Activated T-helper 1 cell treated with anti-CD3 and anti-CD28 coated beads, Interleukin-2, amount 50 U/mL, for 16 hours (primary cell): ENCODE data around the gene ZNF567.
"Not testable (repeated sequence)": the region's sequence is repeated elsewhere in the genome, so short reads cannot be mapped to it uniquely, and the experiment has no call there.

Experiments
- DNase-seq, 2 donors: peaks; one replicate each; pipeline ENCODE4 v3.0.0-alpha.2; 2020; ENCODE audit warnings: low read depth in 1 of 2, low spot score in 1 of 2

Gene ZNF567

DNA sequence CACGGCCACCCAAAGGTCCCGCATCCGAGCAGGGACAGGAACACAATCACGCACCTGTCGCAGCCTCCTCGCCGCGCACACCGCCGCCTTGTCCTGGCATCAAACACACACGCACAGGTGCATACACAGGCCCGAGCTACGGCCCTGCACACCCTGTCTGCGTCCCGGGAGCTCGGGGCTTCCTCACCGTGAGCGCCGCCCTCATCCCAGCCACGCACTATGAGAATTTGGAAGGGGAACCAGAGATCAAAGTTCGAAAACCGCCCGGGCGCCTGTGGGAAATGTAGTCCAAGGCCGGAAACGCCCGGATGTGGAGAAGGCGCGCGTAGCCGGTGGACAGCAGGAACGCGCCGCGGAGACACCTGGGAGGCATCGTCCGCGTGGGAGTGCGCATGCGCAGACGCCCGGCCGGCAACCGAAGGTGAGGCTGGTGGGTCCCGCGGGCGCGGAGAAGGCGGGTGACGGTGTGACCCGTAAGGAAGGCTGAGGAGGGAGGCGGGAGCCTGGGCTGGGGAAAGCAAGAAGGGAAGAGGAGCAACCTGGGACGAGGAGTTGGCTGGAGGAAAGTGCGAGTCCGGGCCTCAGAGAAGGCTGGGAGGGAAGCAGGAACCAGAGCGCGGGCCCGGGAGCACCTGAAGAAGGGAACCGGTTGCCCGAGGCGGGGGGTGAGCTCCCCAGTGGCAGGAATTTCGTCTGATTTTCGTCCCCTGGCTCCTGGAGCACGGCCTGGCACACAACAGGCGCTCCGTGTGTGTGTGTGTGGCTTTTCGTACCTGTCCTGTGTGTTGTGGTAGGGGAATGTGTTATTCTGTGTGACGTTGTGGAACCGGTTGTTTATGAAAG lies at the start of gene ZNF567:
Gene ZNF567 (plus strand): TSS at position 399 of the 843 bp plus-strand sequence. CDS start 7,256 bp downstream, outside the sequence.
- DNase-seq: peak; percentile 95 to 99

DNA sequence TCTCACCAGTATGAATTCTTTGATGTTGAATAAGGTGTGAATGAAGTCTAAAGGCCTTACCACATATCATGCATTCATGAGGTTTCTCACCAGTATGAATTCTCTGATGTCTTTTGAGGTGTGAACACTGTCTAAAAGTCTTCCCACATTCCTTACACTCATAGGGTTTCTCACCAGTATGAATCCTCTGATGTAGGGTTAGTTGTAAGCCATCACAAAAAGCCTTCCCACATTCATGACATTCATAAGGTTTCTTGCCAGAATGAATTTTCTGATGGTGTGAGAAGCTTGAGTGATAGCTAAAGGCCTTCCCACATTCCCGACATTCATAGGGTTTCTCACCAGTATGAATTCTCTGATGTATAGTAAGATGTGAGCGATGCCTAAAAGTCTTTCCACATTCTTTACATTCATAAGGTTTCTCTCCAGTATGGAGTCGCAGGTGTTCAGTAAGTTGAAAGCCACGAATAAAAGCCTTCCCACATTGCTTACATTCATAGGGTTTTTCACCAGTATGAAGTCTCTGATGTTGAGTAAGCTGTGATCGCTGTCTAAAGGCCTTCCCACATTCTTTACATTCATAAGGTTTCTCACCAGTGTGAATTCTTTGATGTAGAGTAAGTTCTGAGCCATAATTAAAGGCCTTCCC lies 48.4 kb upstream of the ZNF567 start:
- DNase-seq: no peak

DNA sequence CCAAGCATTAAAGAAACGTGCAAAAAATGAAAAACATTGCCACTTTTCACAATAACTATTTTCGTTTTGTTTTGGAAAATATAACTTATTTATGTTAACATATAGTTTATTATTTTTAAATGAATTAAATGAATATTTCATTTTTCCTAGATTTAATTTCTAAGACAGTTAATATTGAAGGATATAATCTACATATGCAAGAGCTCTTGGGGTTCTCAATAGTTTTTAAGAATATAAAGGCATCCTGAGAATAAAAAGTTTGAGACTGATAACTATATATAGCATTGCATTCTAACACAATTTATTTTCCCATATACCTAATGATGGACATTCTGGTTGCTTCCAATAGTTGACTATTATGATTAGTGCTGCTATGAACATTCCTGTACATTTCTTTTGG lies 40.7 kb upstream of the ZNF567 start:
- no peak for DNase-seq

DNA sequence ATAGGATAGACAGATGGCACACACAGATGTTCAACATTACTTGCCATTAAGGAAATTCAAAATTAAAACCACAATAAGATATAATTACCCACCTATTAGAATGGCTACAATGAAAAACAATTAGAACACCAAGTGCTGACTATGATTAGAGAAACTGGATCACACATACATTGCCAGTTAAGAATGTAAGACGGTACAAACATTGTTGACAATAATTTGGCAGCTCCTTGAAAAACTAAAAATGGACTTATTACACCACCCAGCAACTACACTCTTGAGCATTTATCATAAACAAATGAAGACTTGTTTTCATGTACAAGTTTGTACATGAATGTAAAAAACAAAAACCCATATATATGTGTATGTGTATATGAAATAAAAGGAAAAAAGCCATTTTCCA lies 34.5 kb upstream of the ZNF567 start:
- no peak for DNase-seq

DNA sequence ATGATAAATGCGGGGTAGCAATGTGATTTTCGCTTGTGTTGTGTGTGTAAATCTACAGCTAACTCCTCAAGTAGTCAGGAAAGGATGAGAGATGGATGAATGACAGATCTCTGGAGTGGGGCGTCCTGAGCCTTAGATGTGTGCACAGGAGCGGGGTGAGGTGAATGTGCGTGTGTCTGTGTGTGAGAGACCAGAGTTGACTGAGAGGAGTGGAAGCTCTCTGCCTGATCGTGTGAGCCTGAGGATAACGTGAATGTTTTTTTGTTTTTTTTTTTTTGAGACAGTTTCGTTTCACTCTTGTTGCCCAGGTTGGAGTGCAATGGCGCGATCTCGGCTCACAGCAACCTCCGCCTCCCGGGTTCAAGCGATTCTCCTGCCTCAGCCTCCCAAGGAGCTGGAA lies 21.6 kb upstream of the ZNF567 start:
- DNase-seq: no peak

DNA sequence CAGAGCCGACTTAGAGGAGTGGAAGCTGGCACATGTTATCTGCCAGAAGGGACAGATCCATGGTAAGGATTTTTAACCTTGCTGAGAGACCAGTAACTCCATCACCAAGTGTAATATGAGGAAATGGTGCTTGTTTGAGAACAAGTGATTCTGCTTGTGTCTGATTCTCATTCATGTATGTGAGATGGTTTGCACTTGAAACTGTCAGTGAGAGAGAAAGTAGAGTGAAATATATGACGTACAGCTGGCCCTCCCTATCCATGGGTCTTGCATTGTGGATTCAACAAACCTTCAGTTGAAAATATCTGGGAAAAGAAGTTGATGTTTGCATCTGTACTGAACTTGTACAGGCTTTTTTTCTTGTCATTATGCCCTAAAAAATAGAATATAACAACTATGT lies 18.8 kb upstream of the ZNF567 start:
- DNase-seq: no peak

DNA sequence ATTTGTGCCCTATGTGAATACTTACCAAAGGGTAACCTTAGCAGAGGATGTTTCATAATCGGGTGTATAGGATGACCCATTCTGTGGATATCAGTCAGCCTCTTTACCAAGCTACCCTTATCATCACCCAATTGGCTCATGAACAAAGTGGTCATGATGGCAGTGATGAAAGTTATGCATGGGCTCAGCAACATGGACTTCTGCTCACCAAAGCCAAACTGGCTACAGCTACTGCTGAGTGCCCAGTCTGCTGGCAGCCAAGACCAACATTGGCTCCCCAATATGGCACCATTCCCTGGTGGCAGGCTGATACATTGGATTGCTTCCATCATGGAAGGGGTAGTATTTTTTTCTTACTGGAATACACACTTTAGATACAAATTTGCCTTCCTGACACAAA lies 15.0 kb upstream of the ZNF567 start:
- no peak for DNase-seq

DNA sequence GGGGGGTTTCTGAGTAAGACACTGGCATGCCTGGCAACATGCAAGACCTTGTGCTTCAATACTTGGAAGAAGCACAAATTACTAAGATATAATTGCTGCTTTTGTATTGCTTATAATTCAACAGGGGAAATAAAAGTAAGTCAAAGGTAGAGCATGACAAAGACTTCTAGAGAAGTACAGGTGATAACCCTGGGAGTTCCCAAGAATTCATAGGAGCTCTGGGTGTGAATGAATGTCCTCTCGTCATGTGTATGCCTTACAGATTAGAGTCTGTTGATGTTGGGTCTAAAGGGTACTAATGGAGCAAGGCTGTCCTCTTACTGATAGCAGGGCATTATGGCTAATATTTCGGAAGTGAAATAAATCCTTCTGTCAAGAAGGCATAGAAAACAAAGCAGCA lies 13.2 kb upstream of the ZNF567 start:
- DNase-seq: no peak

DNA sequence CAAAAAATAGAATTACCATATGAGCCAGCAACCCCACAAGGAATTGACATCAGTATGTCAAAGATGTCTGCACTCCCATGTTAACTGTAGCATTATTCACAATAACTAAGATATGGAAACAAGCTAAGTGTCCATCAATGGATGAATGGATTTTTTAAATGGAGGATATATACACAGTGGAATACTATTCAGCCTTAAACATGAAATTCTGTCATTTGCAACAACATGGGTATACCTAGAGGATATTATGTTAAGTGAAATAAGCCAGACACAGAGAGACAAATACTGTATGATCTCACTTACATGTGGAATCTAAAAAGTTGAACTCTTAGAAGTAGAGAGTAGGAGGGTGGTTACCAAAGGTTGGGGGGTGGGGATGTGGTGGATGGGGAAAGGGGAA lies 8.0 kb upstream of the ZNF567 start:
- DNase-seq: no peak

DNA sequence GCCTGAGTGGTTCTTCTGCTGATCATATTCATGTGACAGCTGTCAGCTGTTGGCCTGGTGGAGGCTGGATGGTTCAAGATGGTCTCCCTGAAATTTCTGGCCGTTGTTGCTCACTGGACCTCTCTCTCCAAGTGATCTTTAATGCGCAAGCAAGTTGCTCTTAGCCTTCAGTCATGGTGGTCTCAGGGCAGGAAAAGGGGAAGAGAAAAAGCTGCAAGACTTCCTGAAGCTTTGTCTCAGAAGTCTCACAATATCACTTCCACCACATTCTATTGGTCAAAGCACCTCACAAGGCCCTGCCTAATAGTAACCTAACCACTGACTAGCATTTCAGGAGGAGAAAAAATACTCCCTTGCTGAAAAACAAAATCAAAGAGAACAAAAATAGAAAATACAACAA lies 1.6 kb upstream of the ZNF567 start:
- DNase-seq: no peak

DNA sequence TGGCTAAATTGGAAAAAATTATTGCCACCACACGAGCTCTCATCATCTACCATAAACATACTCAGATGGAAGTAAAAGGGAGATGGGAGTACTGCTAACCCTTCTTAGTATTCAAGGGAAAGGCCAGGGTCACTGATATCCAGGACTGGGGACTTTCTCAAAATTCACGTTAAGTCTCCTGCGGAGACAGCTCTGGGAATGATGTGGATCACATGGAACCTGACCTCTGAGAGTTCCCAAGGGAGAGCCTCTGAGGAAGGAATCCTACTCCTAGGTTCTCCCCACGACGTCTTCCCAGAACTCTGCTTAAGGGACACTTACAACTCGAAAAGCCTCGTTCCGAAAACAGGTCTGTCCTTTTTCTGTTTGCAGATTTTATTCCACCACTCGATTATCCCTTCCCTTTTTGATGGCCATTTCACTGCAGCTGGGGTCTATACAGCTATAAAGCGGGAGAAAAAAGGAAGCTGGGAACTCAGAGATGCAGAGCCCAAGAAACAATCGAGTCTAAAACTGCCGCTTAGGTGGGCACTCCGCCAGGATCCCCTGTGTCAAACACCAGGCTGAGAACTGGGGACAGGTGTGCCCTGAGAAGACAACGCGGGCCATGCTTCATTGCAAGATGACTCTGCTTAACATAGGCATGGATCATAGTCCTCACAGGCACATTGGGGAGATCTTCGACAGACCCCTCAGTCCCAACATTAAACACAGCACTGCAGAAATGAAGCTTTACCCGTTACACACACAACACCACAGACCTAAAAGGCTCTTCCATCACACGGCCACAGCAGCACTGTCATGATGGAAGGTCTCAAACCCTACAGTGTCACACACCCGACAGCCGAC lies 823 bp upstream of the ZNF567 start:
- no peak for DNase-seq

DNA sequence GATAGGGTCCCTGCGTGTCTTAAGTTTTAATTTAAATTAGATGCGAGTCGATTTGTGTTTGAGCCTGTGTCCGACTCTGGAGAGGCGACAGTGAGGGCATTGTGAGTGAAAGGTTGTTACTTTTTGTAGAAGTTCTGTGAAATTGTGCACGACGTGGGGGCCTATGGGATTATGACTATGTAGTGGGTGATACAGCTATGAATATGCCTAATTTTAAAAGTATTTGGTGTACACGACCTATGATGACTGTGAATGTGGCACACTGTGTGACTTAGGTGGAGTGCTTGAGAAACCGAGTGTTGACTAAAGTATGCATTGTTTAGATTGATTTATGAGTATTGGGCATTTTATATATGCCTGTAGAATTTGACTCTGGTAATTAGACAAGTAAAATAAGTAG lies 646 bp downstream of the ZNF567 start:
- DNase-seq: no peak

DNA sequence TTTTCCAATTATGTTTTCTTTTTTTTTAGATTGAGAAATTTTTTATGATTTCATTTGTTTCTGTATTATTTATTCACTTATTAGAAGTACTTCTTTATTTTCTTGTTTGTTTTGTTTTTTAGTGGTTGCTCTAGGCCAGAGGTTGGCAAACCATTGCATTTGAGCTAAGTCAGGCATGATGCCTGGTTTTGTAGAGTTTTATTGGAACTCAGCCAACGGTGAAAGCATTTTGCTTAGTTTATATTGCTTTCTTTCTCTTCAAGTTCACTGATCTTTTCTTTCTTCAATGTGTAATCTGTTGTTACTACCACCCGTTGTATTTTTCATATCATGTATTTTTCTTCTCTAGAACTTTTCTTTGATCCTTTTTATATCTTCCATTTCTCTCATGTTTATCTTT lies 19.7 kb downstream of the ZNF567 start:
- DNase-seq: no peak

DNA sequence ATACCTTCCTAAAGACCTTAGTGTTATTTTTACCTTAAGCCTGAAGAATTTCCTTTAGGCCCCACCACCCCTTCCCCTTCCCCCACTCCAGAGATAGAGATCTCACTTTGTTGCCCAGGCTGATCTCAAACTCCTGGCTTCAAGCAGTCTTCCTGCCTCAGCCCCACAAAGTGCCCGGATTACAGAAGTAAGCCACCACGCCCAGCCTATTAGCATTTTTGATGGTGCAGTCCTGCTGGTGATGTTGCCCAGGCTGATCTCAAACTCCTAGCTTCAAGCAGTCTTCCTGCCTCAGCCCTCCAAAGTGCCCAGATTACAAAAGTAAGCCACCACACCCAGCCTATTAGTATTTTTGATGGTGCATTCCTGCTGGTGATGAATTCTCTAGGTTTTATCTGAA lies 22.0 kb downstream of the ZNF567 start:
- DNase-seq: no peak

DNA sequence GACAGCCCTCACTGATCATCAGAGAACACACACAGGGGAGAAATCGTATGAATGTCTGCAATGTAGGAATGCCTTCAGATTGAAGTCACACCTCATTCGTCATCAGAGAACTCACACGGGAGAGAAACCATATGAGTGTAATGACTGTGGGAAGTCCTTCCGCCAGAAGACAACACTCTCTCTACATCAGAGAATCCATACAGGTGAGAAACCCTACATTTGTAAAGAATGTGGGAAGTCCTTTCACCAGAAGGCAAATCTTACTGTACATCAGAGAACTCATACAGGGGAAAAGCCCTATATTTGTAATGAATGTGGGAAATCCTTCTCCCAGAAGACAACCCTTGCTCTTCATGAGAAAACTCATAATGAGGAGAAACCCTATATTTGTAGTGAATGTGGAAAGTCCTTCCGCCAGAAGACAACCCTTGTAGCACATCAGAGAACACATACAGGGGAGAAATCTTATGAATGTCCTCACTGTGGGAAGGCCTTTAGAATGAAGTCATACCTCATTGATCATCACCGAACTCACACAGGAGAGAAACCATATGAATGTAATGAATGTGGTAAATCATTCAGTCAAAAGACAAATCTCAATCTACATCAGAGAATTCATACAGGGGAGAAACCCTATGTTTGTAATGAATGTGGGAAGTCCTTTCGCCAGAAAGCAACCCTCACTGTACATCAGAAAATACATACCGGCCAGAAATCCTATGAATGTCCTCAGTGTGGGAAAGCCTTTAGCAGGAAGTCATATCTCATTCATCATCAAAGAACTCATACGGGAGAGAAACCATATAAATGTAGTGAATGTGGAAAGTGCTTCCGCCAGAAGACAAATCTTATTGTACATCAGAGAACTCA lies 32.5 kb downstream of the ZNF567 start:
- no peak for DNase-seq

DNA sequence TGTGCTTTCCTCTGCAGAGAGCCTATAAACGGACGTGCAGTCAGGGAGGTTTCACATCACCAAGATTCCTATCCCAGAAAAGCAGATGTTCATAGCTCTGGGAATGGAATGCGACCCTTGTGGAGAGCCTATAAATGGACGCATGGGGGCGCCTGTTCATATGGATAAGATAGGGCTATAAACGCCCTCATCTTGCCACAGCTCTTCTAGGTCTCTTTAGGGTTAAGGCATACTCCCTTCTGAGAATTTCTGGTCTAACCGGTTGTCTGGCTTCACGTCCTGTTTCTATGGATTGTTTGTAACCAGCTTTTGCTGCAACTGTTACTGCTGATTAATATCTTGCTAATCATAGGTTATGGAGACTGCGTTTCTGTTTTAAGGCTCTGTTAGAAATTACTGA lies 48.8 kb downstream of the ZNF567 start:
- not testable (repeated sequence) for DNase-seq

DNA sequence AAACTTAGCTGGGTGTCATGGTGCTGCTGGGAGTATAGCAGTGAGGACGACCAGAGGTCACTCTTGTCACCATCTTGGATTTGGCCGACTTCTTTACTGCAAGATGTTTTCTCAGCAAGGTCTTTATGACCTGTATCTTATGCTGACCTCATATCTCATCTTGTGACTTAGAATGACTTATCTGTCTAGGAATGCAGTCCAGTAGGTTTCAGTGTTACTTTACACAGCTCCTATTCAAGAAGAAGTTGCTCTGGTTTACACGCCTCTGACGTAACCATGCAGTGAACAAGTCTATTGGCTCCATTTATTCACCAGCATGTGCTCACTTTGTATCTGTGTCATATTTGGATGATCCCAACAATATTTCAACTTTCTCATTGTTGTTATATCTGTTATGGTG lies 58.5 kb downstream of the ZNF567 start:
- no peak for DNase-seq

DNA sequence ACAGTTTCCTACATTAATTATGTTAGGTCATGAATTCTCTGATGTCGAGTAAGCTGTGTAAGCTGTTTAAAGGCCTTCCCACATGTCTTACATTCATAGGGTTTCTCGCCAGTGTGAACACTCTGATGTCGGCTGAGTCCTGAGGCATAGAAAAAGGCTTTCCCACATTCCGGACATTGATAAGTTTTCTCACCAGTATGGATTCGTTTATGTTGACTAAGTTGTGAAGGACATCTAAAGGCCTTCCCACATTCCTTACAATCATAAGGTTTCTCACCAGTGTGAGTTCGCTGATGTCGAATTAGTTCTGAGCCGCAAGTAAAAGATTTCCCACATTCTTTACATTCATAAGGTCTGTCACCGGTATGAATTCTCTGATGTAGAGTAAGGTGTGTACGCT lies 60.3 kb downstream of the ZNF567 start:
- no peak for DNase-seq

DNA sequence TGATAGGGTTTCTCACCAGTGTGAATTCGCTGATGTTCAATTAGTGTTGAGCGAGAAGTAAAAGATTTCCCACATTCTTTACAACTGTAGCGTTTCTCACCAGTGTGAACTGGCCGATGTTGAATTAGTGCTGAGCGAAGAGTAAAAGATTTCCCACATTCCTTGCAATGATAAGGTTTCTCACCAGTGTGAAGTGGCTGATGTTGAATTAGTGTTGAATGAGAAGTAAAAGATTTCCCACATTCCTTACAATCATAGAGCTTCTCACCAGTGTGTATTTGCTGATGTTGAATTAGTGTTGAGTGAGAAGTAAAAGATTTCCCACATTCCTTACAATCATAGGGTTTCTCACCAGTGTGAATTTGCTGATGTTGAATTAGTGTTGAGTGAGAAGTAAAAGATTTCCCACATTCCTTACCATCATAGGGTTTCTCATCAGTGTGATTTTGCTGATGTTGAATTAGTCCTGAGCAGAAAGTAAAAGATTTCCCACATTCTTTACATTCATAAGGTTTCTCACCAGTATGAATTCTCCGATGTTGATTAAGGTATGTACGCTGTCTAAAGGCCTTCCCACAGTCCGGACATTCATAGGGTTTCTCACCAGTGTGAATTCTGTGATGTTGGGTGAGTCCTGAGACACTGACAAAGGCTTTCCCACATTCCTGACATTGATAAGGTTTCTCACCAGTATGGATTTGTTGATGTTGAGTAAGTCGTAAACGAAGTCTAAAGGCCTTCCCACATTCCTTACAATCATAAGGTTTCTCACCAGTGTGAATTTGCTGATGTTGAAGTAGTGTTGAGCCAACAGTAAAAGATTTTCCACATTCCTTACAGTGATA lies 61.2 kb downstream of the ZNF567 start:
- DNase-seq: no peak

DNA sequence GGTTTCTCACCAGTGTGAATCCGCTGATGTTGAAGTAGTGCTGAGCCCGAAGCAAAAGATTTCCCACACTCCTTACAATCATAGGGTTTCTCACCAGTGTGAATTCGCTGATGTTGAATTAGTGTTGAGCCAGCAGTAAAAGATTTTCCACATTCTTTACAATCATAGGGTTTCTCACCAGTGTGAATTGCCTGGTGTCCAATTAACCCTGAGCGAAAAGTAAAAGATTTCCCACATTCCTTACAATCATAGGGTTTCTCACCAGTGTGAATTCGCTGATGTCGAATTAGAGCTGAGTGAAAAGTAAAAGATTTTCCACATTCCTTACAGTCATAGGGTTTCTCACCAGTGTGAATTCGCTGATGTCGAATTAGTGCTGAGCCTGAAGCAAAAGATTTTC lies 62.2 kb downstream of the ZNF567 start:
- DNase-seq: not testable (repeated sequence)
